ENCODE data around the gene ZNF726.

DNA sequence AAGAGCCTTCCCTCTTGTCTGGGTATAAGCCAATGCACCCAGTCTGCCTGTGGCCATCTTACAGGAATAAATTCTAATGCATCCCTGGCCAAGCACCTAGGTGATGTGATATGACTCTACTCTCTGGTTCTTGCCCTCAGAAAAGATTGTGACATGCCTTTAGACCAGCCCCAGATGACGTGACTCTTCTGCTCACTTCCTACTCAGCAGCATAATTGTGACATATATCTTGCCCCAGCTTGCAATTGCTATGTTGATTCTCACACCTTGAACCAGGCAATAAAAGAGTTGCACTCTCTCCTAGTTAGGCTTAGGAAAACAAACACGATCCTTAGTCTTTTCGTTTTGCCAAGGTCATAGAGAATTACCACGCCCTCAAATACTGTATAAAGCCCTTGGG, 13.3 kb upstream of the ZNF726 start:
- TF ChIP-seq, protein P1, sequence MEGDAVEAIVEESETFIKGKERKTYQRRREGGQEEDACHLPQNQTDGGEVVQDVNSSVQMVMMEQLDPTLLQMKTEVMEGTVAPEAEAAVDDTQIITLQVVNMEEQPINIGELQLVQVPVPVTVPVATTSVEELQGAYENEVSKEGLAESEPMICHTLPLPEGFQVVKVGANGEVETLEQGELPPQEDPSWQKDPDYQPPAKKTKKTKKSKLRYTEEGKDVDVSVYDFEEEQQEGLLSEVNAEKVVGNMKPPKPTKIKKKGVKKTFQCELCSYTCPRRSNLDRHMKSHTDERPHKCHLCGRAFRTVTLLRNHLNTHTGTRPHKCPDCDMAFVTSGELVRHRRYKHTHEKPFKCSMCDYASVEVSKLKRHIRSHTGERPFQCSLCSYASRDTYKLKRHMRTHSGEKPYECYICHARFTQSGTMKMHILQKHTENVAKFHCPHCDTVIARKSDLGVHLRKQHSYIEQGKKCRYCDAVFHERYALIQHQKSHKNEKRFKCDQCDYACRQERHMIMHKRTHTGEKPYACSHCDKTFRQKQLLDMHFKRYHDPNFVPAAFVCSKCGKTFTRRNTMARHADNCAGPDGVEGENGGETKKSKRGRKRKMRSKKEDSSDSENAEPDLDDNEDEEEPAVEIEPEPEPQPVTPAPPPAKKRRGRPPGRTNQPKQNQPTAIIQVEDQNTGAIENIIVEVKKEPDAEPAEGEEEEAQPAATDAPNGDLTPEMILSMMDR (IDR thresholded peaks at IDR 0.05), result no peak
- TF ChIP-seq POLR2A (IDR thresholded peaks at IDR 0.05), result no peak

Measured in ovary (tissue), 3 donors.